ENCODE data around the gene PTRH2.

The PTRH2 gene

DNA sequence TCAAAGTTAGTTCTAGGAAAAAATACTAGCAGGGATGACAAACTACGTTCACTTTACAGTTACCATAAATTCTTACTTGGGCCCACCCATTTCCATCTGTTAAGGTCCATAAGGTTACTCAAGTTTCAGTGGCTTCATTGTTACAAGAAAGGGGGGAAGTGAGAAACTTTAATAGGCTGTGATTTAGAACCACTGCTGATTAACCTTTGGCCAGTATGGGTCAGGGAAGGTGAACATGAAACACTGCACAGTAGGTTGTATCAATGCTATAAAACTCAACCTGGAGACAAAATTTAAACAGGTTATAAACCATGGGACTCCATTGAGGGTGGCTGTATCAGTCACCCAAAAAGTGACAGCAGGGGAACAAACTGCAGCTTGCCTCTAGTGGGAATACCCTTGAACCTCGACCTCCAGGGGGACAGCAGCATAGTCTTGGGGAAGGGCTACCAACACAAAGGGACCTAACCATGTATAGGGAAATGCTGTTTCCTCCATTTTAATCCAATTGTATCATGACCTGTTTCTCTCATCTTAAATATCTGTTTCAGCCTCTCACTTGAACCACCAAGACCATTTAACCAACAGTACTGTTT is 10.4 kb downstream of the PTRH2 start:
- Histone ChIP-seq H3K4me3 (ENCODE audit: low read depth, low read length, poor library complexity, severe bottlenecking) (no peak overlapping the region), H4K20me1 (ENCODE audit: insufficient read depth, low read length) (0 out of 2 replicates have a peak, but pooled peaks cover 3% of the 10 kb centered on the region), H2AFZ (ENCODE audit: low read length) (no peak overlapping the region), H3K9me2 (ENCODE audit: low read depth, low read length) (no peaks in the 10 kb centered on the region), H3K27me3 (ENCODE audit: insufficient read depth, low read length) (no peaks in the 10 kb centered on the region), H3K9ac (ENCODE audit: low read length) (no peak overlapping the region), H3F3A (ENCODE audit: insufficient read depth, low read length) (0 out of 2 replicates have a peak, but pooled peaks cover 5% of the 10 kb centered on the region), H3K9me3 (ENCODE audit: low read length) (no peaks in the 10 kb centered on the region), H3K4me2 (ENCODE audit: low read length) (no peak overlapping the region), H3K79me2 (ENCODE audit: insufficient read depth, low read length) (peaks cover 63% of the 10 kb centered on the region), H3K27ac (ENCODE audit: low read depth, low read length, poor library complexity, severe bottlenecking) (no peak overlapping the region), H3K4me1 (ENCODE audit: insufficient read depth, low read length, severe bottlenecking) (peaks cover 3% of the 10 kb centered on the region), H3K36me3 (ENCODE audit: insufficient read depth, low read length) (peaks cover 94% of the 10 kb centered on the region)
- TF ChIP-seq, protein P1, sequence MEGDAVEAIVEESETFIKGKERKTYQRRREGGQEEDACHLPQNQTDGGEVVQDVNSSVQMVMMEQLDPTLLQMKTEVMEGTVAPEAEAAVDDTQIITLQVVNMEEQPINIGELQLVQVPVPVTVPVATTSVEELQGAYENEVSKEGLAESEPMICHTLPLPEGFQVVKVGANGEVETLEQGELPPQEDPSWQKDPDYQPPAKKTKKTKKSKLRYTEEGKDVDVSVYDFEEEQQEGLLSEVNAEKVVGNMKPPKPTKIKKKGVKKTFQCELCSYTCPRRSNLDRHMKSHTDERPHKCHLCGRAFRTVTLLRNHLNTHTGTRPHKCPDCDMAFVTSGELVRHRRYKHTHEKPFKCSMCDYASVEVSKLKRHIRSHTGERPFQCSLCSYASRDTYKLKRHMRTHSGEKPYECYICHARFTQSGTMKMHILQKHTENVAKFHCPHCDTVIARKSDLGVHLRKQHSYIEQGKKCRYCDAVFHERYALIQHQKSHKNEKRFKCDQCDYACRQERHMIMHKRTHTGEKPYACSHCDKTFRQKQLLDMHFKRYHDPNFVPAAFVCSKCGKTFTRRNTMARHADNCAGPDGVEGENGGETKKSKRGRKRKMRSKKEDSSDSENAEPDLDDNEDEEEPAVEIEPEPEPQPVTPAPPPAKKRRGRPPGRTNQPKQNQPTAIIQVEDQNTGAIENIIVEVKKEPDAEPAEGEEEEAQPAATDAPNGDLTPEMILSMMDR (IDR thresholded peaks at IDR 0.05; ENCODE audit: low read length): no peak
- TF ChIP-seq EZH2 (IDR thresholded peaks at IDR 0.05; ENCODE audit: borderline replicate concordance, low read length): no peak

DNA sequence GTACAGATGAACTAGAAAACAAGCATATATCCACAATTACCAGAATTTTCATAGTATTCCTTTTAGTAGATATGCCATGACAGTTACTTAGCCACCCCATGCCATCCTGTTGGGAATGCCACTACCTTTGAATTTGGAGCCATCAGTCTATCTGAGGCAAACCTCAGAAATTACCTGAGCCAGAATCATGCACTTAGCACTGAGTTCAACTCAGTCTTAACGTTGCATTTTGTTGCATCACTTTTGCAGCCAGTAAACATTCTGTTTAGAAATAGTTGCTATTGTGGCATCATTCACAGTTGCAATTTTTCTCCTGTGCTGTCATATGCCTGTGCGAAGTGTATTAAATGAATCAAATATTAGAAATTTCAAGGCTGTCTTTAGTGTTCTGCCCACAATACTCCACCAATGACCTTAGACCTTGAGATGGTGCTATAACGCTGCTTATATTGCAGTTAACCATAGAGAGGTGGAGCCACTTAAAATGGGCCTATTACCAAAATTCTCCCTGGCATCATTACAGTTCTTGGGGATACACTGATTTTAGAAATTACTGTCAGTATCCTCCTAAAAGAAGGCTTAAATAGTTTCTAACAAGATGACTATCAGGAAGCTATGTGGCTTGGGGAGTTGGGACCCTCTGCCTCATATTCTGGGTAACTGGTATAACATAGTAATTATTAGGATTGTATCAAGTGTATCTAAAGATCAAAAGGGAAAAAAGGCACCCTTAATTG is 11.1 kb downstream of the PTRH2 start:
- H4K20me1 ChIP-seq (ENCODE audit: insufficient read depth, low read length): 0 out of 2 replicates have a peak, but pooled peaks cover 3% of the 10 kb centered on the region
- peaks cover 94% of the 10 kb centered on the region for H3K36me3 ChIP-seq (ENCODE audit: insufficient read depth, low read length)
- no peak for TF ChIP-seq EZH2 (IDR thresholded peaks at IDR 0.05; ENCODE audit: borderline replicate concordance, low read length)
- TF ChIP-seq, protein P1 (IDR thresholded peaks at IDR 0.05; ENCODE audit: low read length): no peak
- no peak overlapping the region for H3K4me3 ChIP-seq (ENCODE audit: low read depth, low read length, poor library complexity, severe bottlenecking)
- no peaks in the 10 kb centered on the region for H3K9me2 ChIP-seq (ENCODE audit: low read depth, low read length)
- no peak overlapping the region for H3K4me2 ChIP-seq (ENCODE audit: low read length)
- no peak overlapping the region for H2AFZ ChIP-seq (ENCODE audit: low read length)
- peaks cover 3% of the 10 kb centered on the region for H3K4me1 ChIP-seq (ENCODE audit: insufficient read depth, low read length, severe bottlenecking)
- no peak overlapping the region for H3K9ac ChIP-seq (ENCODE audit: low read length)
- peaks cover 56% of the 10 kb centered on the region for H3K79me2 ChIP-seq (ENCODE audit: insufficient read depth, low read length)
- H3K9me3 ChIP-seq (ENCODE audit: low read length): no peaks in the 10 kb centered on the region
- no peaks in the 10 kb centered on the region for H3K27me3 ChIP-seq (ENCODE audit: insufficient read depth, low read length)
- H3F3A ChIP-seq (ENCODE audit: insufficient read depth, low read length): 0 out of 2 replicates have a peak, but pooled peaks cover 5% of the 10 kb centered on the region
- no peak overlapping the region for H3K27ac ChIP-seq (ENCODE audit: low read depth, low read length, poor library complexity, severe bottlenecking)

DNA sequence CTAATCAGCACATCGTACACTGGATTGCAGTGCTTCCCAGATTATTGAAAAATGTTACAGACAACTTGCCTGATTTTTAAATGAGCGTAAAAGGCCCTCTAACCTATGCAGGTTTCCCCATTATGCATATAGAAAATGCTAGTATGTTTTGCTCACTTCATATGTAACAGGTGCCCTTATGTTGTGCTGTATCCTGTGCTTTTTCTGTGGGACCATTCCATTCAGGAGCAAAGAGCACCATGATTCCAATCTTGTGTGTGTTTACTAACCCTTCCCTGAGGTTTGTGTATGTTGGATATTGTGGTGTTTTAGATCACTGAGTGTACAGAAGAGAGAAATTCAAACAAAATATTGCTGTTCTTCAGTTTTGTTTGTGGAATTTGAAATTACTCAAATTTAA is 12.9 kb downstream of the PTRH2 start:
- no peak overlapping the region for H2AFZ ChIP-seq (ENCODE audit: low read length)
- H3K9me3 ChIP-seq (ENCODE audit: low read length): no peaks in the 10 kb centered on the region
- no peak overlapping the region for H3K27ac ChIP-seq (ENCODE audit: low read depth, low read length, poor library complexity, severe bottlenecking)
- H3K4me3 ChIP-seq (ENCODE audit: low read depth, low read length, poor library complexity, severe bottlenecking): no peak overlapping the region
- 0 out of 2 replicates have a peak, but pooled peaks cover 5% of the 10 kb centered on the region for H3F3A ChIP-seq (ENCODE audit: insufficient read depth, low read length)
- peaks cover 94% of the 10 kb centered on the region for H3K36me3 ChIP-seq (ENCODE audit: insufficient read depth, low read length)
- H3K9ac ChIP-seq (ENCODE audit: low read length): no peak overlapping the region
- H4K20me1 ChIP-seq (ENCODE audit: insufficient read depth, low read length): 0 out of 2 replicates have a peak, but pooled peaks cover 3% of the 10 kb centered on the region
- no peaks in the 10 kb centered on the region for H3K4me1 ChIP-seq (ENCODE audit: insufficient read depth, low read length, severe bottlenecking)
- no peaks in the 10 kb centered on the region for H3K9me2 ChIP-seq (ENCODE audit: low read depth, low read length)
- H3K79me2 ChIP-seq (ENCODE audit: insufficient read depth, low read length): peaks cover 39% of the 10 kb centered on the region
- no peak overlapping the region for H3K4me2 ChIP-seq (ENCODE audit: low read length)
- H3K27me3 ChIP-seq (ENCODE audit: insufficient read depth, low read length): no peaks in the 10 kb centered on the region
- TF ChIP-seq, protein P1 (IDR thresholded peaks at IDR 0.05; ENCODE audit: low read length): no peak
- TF ChIP-seq EZH2 (IDR thresholded peaks at IDR 0.05; ENCODE audit: borderline replicate concordance, low read length): no peak

Data from OCI-LY1 (cell line).